HepG2 (cell line): ENCODE results near the gene ZNF558. TPM values are rescaled to one million over a fixed set of nuclear protein-coding genes. Genes with fewer than 3 reads are reported as not detected.
A peak's percentile ranks its signal among the peaks of the same experiment; 100 is the strongest.

Source experiments
- ATAC-seq: fragments of 200-7000 bp; cut with Tn5 transposase; 3 replicates; pipeline ENCODE4 v1.9.1; 2020; ENCODE audit warnings: mild to moderate bottlenecking, moderate library complexity
- BruUV-seq: library from RNA; stranded (reverse); fragments of 400-500 nt; replicated peaks from 2 replicates; lab custom pipeline; 2021; lab: Mats Ljungman, UMichigan
- CTCF ChIA-PET: fragments of 300-600 bp; formaldehyde crosslinking; extraction: SDS; loops from one replicate; lab custom pipeline; 2021; ENCODE audit warnings: low total read pairs, inconsistent platforms, low intra/inter-chr PET ratio; lab: Yijun Ruan, JAX
- POLR2A ChIA-PET: fragments of 350-600 bp; sonication (Branson Sonifier 250); formaldehyde crosslinking; loops from one replicate; lab custom pipeline; 2020; ENCODE audit warnings: antibody characterized with exemption, inconsistent platforms; lab: Yijun Ruan, JAX
- DNase-seq: peaks from one replicate; pipeline ENCODE4 v3.0.0-alpha.2; 2015; ENCODE audit warnings: low spot score
- FAIRE-seq: peaks from 3 replicates; lab custom pipeline; 2011; peaks lifted over from hg19 to GRCh38; lab: Jason Lieb, UNC
- H2AFZ ChIP-seq: one replicate; pipeline ENCODE4 v1.6.1; 2011; ENCODE audit warnings: low read length, inconsistent platforms
- H3K27ac ChIP-seq: fragments of 300-600 bp; 3 replicates; pipeline ENCODE4 v1.8.0; 2011; ENCODE audit warnings: mixed run types, mild to moderate bottlenecking, mixed read lengths, low read length, inconsistent platforms; ENCODE audit not compliant: insufficient read depth; ENCODE audit errors: extremely low read length
- H3K27me3 ChIP-seq, 2 experiments: fragments of 200-600 bp in 1 of 2; 2 replicates in 1 of 2; 3 replicates in 1 of 2; pipeline versions ENCODE4 v1.6.0 to v1.8.0; 2011; ENCODE audit warnings: low read length in 2 of 2, mild to moderate bottlenecking in 2 of 2, moderate library complexity in 2 of 2, inconsistent platforms in 1 of 2; ENCODE audit not compliant: insufficient read depth in 2 of 2, control insufficient read depth in 1 of 2
- H3K36me3 ChIP-seq, 2 experiments: fragments of 200-600 bp in 1 of 2; replicated peaks in 1 of 2; 2 replicates in 1 of 2; 3 replicates in 1 of 2; pipeline versions ENCODE4 v1.5.1 to v1.8.0; 2011; ENCODE audit warnings: low read length in 2 of 2, inconsistent platforms in 1 of 2; ENCODE audit not compliant: insufficient read depth in 2 of 2, control insufficient read depth in 1 of 2
- H3K4me1 ChIP-seq: 2 replicates; pipeline ENCODE4 v1.5.1; 2012; ENCODE audit warnings: low read length, inconsistent platforms; ENCODE audit not compliant: insufficient read depth
- H3K4me2 ChIP-seq: 2 replicates; pipeline ENCODE4 v1.6.0; 2011; ENCODE audit warnings: low read depth, low read length, inconsistent platforms
- H3K4me3 ChIP-seq, 3 experiments: fragments of 200-600 bp in 1 of 3; sonication (generic), shearing (Covaris generic) in 1 of 3; replicated peaks in 1 of 3; 2 replicates each; pipeline ENCODE4 v1.5.1; 2011 to 2016; ENCODE audit warnings: low read length in 3 of 3, inconsistent platforms in 2 of 3, low read depth in 2 of 3, mild to moderate bottlenecking in 2 of 3, control low read depth in 1 of 3, mixed read lengths in 1 of 3; ENCODE audit not compliant: insufficient read depth in 1 of 3
- H3K79me2 ChIP-seq: one replicate; pipeline ENCODE4 v1.6.1; 2011; ENCODE audit warnings: low read length, inconsistent platforms; ENCODE audit not compliant: insufficient read depth
- H3K9ac ChIP-seq: 2 replicates; pipeline ENCODE4 v1.6.0; 2011; ENCODE audit warnings: mild to moderate bottlenecking, low read depth, low read length, inconsistent platforms; ENCODE audit not compliant: insufficient read depth
- H3K9me3 ChIP-seq: 2 replicates; pipeline ENCODE4 v1.5.1; 2012; ENCODE audit warnings: mild to moderate bottlenecking, low read length
- H4K20me1 ChIP-seq: 2 replicates; pipeline ENCODE4 v1.6.0; 2011; ENCODE audit warnings: inconsistent platforms, mild to moderate bottlenecking, low read length, moderate library complexity; ENCODE audit not compliant: insufficient read depth
- ARHGAP35 ChIP-seq: sonication (generic); formaldehyde crosslinking; IDR thresholded peaks from 2 replicates; pipeline ENCODE4 v1.9.0; 2022; ENCODE audit warnings: mild to moderate bottlenecking, inconsistent platforms, moderate library complexity, missing genetic modification reagents, borderline replicate concordance
- CREB1 ChIP-seq, 2 experiments: fragments of 450-650 bp in 1 of 2; IDR thresholded peaks; 2 replicates each; pipeline ENCODE4 v1.6.1; 2016 to 2017; ENCODE audit warnings: control low read depth in 1 of 2, mild to moderate bottlenecking in 1 of 2, missing compliant biosample characterization in 1 of 2, missing genetic modification characterization in 1 of 2
- SETDB1 ChIP-seq: sonication (generic); formaldehyde crosslinking; IDR thresholded peaks from 2 replicates; pipeline ENCODE4 v1.5.1; 2020; ENCODE audit warnings: missing genetic modification reagents, mild to moderate bottlenecking, borderline replicate concordance
- STAG1 ChIP-seq: sonication (generic); formaldehyde crosslinking; IDR thresholded peaks from 2 replicates; pipeline ENCODE4 v1.4.0; 2020; ENCODE audit warnings: missing genetic modification reagents
- U2AF2 ChIP-seq: fragments of 200-400 bp; formaldehyde crosslinking; IDR thresholded peaks from 2 replicates; pipeline ENCODE4 v1.6.1; 2017; ENCODE audit warnings: low read depth, mild to moderate bottlenecking, low read length
- ZNF333 ChIP-seq: sonication (generic); formaldehyde crosslinking; IDR thresholded peaks from 2 replicates; pipeline ENCODE4 v1.4.0; 2020; ENCODE audit warnings: mild to moderate bottlenecking, missing genetic modification reagents, borderline replicate concordance
- in situ Hi-C: cut with HindIII; loops from 2 replicates; pipeline ENCODE4 v1.10.0; 2017; ENCODE audit warnings: low pct_unique_long_range_greater_than_20kb; ENCODE audit not compliant: extremely low pct_ligation_motif_present
- intact Hi-C: fragments of 100-400 bp; cut with micrococcal nuclease; formaldehyde crosslinking; loops from one replicate; pipeline ENCODE4 v1.10.0; 2022; ENCODE audit not compliant: unreplicated experiment
- polyA plus RNA-seq, 8 experiments: library from polyadenylated mRNA; depleted of rRNA in 3 of 8; stranded (reverse) in 7 of 8; unstranded in 1 of 8; fragments of >200 nt; fragmentation: Illumina TruSeq in 4 of 8; extraction: Trizol in 4 of 8; gene quantifications; 2 replicates each; pipeline versions ENCODE4 v1.2.1 to v1.2.3, GENCODE V29; 2011 to 2016; ENCODE audit warnings: low read depth in 4 of 8, missing spikeins in 1 of 8, mixed read lengths in 1 of 8; ENCODE audit not compliant: insufficient read depth in 1 of 8
- total RNA-seq, 5 experiments: library from RNA; depleted of rRNA; stranded (reverse); fragments of >200 nt; fragmentation: Illumina TruSeq; extraction: Trizol; gene quantifications; 2 replicates each; pipeline ENCODE4 v1.2.3, GENCODE V29; 2016; ENCODE audit warnings: low read depth in 1 of 5
- TF ChIP-seq, protein P1 (sequence below), 2 experiments: IDR thresholded peaks; 2 replicates each; pipeline ENCODE4 v1.6.1; 2011 to 2012; ENCODE audit warnings: low read length in 2 of 2, borderline replicate concordance in 1 of 2, low read depth in 1 of 2, mild to moderate bottlenecking in 1 of 2, moderate library complexity in 1 of 2
- TF ChIP-seq, protein P2 (sequence below): IDR thresholded peaks from 2 replicates; pipeline ENCODE4 v1.6.1; 2016; ENCODE audit warnings: missing biosample characterization, missing genetic modification reagents, low read depth

The ZNF558 gene
- total and polyA plus RNA-seq, 2 of the 13 experiments (the other 11 are each of a cell fraction or from before 2014, with no cell fraction given), result 9.5 to 10.8 TPM

DNA sequence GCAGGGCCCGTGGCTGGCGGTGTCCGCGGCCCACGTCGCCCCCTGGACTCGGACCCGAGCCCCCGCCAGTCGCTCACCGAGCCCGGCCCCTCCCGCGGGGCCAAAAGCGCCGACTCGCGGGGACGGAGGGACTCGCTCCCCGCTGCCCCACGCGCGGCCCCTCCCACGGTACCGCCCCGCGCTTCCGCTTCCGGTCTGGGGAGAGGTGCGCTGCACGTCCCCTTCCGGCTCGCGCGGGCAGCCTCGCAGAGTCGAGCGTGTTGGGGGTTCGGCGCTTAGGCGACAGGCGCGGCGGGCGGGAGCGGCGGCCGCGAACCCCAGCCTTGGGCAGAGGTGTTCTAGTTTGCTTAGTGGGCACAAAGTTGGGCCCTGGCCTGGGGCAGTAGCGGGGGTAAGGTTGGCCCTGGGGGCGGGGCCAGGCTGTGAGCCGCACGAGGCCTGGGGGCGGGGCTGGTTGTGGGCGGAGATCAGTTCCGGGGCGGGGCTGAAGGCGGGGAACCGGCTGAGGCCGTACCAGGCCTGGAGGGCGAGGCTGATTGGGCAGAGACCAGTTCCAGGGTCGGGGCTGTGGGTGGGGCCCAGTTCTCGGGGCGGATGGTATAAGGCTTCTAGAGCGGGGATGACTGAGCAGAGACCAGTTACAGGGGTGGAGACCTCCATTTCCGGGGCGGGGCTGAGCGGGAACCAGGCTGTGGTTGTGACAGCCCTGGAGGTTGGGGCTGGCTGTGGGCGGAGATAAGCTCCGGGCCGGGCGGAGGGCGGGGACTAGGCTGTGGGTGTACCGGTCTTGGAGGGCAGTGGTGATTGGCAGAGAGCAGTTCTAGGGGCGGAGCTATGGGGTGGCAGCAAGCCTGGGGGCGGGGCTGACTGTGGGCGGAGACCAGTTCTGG is at the start of gene ZNF558, which contains the start of gene MBD3L1 (continued):
- TF ChIP-seq, protein P1, sequence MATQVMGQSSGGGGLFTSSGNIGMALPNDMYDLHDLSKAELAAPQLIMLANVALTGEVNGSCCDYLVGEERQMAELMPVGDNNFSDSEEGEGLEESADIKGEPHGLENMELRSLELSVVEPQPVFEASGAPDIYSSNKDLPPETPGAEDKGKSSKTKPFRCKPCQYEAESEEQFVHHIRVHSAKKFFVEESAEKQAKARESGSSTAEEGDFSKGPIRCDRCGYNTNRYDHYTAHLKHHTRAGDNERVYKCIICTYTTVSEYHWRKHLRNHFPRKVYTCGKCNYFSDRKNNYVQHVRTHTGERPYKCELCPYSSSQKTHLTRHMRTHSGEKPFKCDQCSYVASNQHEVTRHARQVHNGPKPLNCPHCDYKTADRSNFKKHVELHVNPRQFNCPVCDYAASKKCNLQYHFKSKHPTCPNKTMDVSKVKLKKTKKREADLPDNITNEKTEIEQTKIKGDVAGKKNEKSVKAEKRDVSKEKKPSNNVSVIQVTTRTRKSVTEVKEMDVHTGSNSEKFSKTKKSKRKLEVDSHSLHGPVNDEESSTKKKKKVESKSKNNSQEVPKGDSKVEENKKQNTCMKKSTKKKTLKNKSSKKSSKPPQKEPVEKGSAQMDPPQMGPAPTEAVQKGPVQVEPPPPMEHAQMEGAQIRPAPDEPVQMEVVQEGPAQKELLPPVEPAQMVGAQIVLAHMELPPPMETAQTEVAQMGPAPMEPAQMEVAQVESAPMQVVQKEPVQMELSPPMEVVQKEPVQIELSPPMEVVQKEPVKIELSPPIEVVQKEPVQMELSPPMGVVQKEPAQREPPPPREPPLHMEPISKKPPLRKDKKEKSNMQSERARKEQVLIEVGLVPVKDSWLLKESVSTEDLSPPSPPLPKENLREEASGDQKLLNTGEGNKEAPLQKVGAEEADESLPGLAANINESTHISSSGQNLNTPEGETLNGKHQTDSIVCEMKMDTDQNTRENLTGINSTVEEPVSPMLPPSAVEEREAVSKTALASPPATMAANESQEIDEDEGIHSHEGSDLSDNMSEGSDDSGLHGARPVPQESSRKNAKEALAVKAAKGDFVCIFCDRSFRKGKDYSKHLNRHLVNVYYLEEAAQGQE (IDR thresholded peaks at IDR 0.05; ENCODE audit: borderline replicate concordance in 1 of 2, low read depth in 1 of 2, low read length in 2 of 2), result no peak

DNA sequence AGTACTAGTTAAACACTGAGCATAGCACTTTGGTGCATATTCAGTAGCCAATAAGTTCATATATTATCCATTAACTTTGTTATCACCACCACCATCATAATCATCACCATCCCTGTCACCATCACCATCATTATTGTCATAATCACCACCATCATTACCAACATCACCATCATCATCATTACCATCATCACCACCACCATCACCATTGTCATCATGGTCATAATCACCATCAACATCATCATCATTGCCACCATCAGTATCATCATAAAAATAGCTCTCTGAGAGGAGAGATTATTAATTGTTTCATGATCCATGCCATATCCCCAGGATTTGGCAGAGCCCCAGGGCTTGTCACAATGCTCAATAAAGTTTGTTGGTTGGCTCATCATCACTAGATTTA is 49.4 kb upstream of the ZNF558 start:
- DNase-seq, result no peak
- H3K9ac ChIP-seq, result no peak overlapping the region
- H3K4me3 ChIP-seq, result no peak overlapping the region
- H3K36me3 ChIP-seq, result no peaks in the 10 kb centered on the region
- no peak overlapping the region for H3K4me2 ChIP-seq
- H3K9me3 ChIP-seq, result peaks cover 97% of the 10 kb centered on the region
- FAIRE-seq, result no peak
- no peaks in the 10 kb centered on the region for H3K4me1 ChIP-seq
- H2AFZ ChIP-seq, result no peak overlapping the region
- no peak overlapping the region for H3K27ac ChIP-seq
- POLR2A ChIA-PET, result no interaction called here
- no peaks in the 10 kb centered on the region for H4K20me1 ChIP-seq
- no peaks in the 10 kb centered on the region for H3K27me3 ChIP-seq
- BruUV-seq, result no TSS peak
- in situ Hi-C loops, result no loop called here
- intact Hi-C loops, result no loop called here
- no peaks in the 10 kb centered on the region for H3K79me2 ChIP-seq
- CTCF ChIA-PET, result no interaction called here
- ATAC-seq, result no peak
- TF ChIP-seq U2AF2 (no peak), ZNF333 (CRISPR knock-in tag) (no peak), CREB1 (IDR thresholded peaks at IDR 0.05) (peak; percentile 91), CREB1 (CRISPR knock-in tag; IDR thresholded peaks at IDR 0.05) (no peak), ARHGAP35 (CRISPR knock-in tag) (no peak), SETDB1 (CRISPR knock-in tag) (no peak), STAG1 (CRISPR knock-in tag) (no peak)
- TF ChIP-seq, protein P2, sequence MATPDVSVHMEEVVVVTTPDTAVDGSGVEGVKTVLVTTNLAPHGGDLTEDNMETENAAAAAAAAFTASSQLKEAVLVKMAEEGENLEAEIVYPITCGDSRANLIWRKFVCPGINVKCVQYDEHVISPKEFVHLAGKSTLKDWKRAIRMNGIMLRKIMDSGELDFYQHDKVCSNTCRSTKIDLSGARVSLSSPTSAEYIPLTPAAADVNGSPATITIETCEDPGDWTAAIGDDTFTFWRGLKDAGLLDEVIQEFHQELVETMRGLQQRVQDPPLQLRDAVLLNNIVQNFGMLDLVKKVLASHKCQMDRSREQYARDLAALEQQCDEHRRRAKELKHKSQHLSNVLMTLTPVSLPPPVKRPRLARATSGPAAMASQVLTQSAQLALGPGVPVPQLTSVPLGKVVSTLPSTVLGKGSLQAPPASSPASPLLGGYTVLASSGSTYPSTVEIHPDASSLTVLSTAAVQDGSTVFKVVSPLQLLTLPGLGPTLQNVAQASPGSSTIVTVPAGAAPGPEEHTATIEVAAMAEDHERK (CRISPR knock-in tag), result no peak
